ENCODE measurements around the gene NINJ2.

The NINJ2 gene

GRCh38 chr12:565589-566105 is 97.6 kb downstream of the NINJ2 start:
- DNase-seq: no peak

GRCh38 chr12:565161-565560 is 98.1 kb downstream of the NINJ2 start:
- no peak for DNase-seq

- DNase-seq: no peak
Observed at GRCh38 chr12:563787-564298, 99.4 kb downstream of the NINJ2 start.

- DNase-seq: peak; percentile 35 to 85 (median 64)
Observed at GRCh38 chr12:563250-563781, 99.9 kb downstream of the NINJ2 start.

GRCh38 chr12:562634-563033 is 100.6 kb downstream of the NINJ2 start:
- peak in 2 of 6 experiments; percentile 21 for DNase-seq

- DNase-seq: no peak
Observed at GRCh38 chr12:561908-562593, 101.2 kb downstream of the NINJ2 start.

- DNase-seq: no peak
Observed at GRCh38 chr12:561391-561705, 101.9 kb downstream of the NINJ2 start.

GRCh38 chr12:560691-561390 is 102.4 kb downstream of the NINJ2 start:
- peak in 3 of 6 experiments; percentile 12 to 36 (median 18) for DNase-seq

- DNase-seq: no peak
Observed at GRCh38 chr12:559906-560455, 103.3 kb downstream of the NINJ2 start.

GRCh38 chr12:559208-559905 is 103.9 kb downstream of the NINJ2 start:
- DNase-seq: no peak

GRCh38 chr12:558580-558979 is 104.7 kb downstream of the NINJ2 start:
- no peak for DNase-seq

- DNase-seq: no peak
Observed at GRCh38 chr12:556498-556897, 106.7 kb downstream of the NINJ2 start.

- no peak for DNase-seq
Observed at GRCh38 chr12:554001-554285, 109.3 kb downstream of the NINJ2 start.

GRCh38 chr12:553216-554000 is 109.8 kb downstream of the NINJ2 start:
- peak in 4 of 6 experiments; percentile 13 to 75 (median 34) for DNase-seq

GRCh38 chr12:552466-552865 is 110.8 kb downstream of the NINJ2 start:
- DNase-seq: no peak

- DNase-seq: no peak
Observed at GRCh38 chr12:550473-551260, 112.6 kb downstream of the NINJ2 start.

- DNase-seq: no peak
Observed at GRCh38 chr12:549476-550082, 113.7 kb downstream of the NINJ2 start.

GRCh38 chr12:547883-548470 is 115.3 kb downstream of the NINJ2 start:
- no peak for DNase-seq

GRCh38 chr12:546920-547845 is 116.1 kb downstream of the NINJ2 start:
- DNase-seq: peak; percentile 11 to 69 (median 56)

Data from stimulated activated naive CD4-positive, alpha-beta T cell (primary cell).